Mucosa of rectum (tissue), 2 donors: ENCODE results near the gene SORCS3.

ENCODE experiments used
- H3K27ac ChIP-seq, 2 donors: one replicate each; pipeline ENCODE4 v1.7.0; 2013; ENCODE audit warnings: inconsistent platforms in 2 of 2, low read depth in 2 of 2, low read length in 2 of 2
- H3K27me3 ChIP-seq, 2 donors: one replicate each; pipeline ENCODE4 v1.7.0; 2013; ENCODE audit warnings: low read length in 2 of 2; ENCODE audit not compliant: control insufficient read depth in 2 of 2, insufficient read depth in 2 of 2
- H3K36me3 ChIP-seq, 2 donors: one replicate each; pipeline ENCODE4 v1.7.0; 2013; ENCODE audit warnings: low read length in 2 of 2; ENCODE audit not compliant: control insufficient read depth in 2 of 2, insufficient read depth in 2 of 2
- H3K4me1 ChIP-seq, 2 donors: one replicate each; pipeline ENCODE4 v1.7.0; 2013; ENCODE audit warnings: low read length in 2 of 2, mild to moderate bottlenecking in 1 of 2; ENCODE audit not compliant: control insufficient read depth in 2 of 2, insufficient read depth in 2 of 2
- H3K4me3 ChIP-seq, 2 donors: one replicate each; pipeline ENCODE4 v1.7.0; 2013; ENCODE audit warnings: low read length in 2 of 2
- H3K9ac ChIP-seq, 2 donors: one replicate each; pipeline ENCODE4 v1.7.0; 2013; ENCODE audit warnings: low read length in 2 of 2, low read depth in 1 of 2, mild to moderate bottlenecking in 1 of 2
- H3K9me3 ChIP-seq, 2 donors: one replicate each; pipeline ENCODE4 v1.7.0; 2013; ENCODE audit warnings: low read length in 2 of 2; ENCODE audit not compliant: control insufficient read depth in 2 of 2
- donor health status: healthy.
- donor health status: Normal muscosa, but diverticular disease.

Gene SORCS3

DNA sequence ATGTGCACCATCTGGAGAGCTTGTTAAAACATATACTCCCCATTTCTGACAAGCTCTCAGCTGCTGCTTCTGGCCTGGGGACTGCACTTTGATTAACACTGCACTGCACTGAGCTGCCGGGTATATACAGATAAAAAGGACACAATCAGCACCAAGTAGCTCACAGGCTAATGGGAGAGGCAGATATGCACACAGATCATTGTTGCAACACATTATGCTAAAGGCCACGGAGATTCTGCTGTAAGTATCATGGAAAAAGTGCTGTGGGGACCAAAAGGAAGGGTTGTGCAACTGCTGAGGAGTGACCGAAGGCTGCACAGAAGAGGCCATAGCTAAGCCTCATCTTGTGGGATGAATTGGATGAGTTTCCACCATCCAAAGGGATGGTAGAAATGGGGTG is 455.2 kb downstream of the SORCS3 start:
- Histone ChIP-seq H3K9me3 (no peaks in the 10 kb centered on the region), H3K4me1 (no peaks in the 10 kb centered on the region), H3K27me3 (no peaks in the 10 kb centered on the region), H3K4me3 (no peak overlapping the region), H3K36me3 (no peaks in the 10 kb centered on the region), H3K27ac (no peak overlapping the region), H3K9ac (no peak overlapping the region)

- Histone ChIP-seq H3K4me1 (no peaks in the 10 kb centered on the region), H3K4me3 (no peak overlapping the region), H3K9ac (no peak overlapping the region), H3K27me3 (no peaks in the 10 kb centered on the region), H3K27ac (no peak overlapping the region), H3K36me3 (no peaks in the 10 kb centered on the region), H3K9me3 (no peaks in the 10 kb centered on the region)
Measured at GRCh38 chr10:105102977-105103376, 461.9 kb downstream of the SORCS3 start.

GRCh38 chr10:105104297-105104696 is 463.2 kb downstream of the SORCS3 start:
- H3K9ac ChIP-seq = no peak overlapping the region
- no peak overlapping the region for H3K4me3 ChIP-seq
- H3K9me3 ChIP-seq = no peaks in the 10 kb centered on the region

DNA sequence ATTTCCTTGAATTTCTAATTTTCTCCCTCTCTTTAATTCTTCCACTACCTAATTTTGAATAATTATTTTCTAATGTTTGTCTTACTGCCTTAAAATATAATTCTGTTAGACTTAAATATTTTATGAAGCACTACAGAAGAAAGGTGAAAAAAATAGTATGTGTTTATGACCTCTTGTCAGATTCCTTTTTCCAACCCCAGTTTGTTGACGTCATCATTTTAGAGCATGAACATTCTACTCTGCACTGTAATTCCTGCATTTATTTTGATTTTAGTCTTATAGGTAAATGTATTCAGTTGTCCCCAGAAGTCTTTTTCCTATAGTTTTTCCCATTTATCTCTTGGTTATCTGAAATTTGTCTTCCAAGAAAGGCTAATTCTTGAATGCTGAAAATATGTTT is 468.1 kb downstream of the SORCS3 start:
- Histone ChIP-seq H3K27ac (no peak overlapping the region), H3K4me3 (no peak overlapping the region), H3K27me3 (no peaks in the 10 kb centered on the region), H3K36me3 (no peaks in the 10 kb centered on the region), H3K9ac (no peak overlapping the region), H3K9me3 (no peaks in the 10 kb centered on the region), H3K4me1 (no peaks in the 10 kb centered on the region)

More at GRCh38 chr10:105104297-105104696, 463.2 kb downstream of the SORCS3 start:
- Histone ChIP-seq H3K36me3 (no peaks in the 10 kb centered on the region), H3K4me1 (no peaks in the 10 kb centered on the region), H3K27ac (no peak overlapping the region), H3K27me3 (no peaks in the 10 kb centered on the region)

GRCh38 chr10:105112862-105113261 is 471.8 kb downstream of the SORCS3 start:
- Histone ChIP-seq H3K9ac (no peak overlapping the region), H3K27ac (no peak overlapping the region), H3K27me3 (no peaks in the 10 kb centered on the region), H3K4me3 (no peak overlapping the region), H3K4me1 (no peaks in the 10 kb centered on the region), H3K36me3 (no peaks in the 10 kb centered on the region), H3K9me3 (no peaks in the 10 kb centered on the region)

- Histone ChIP-seq H3K4me1 (no peaks in the 10 kb centered on the region), H3K4me3 (no peak overlapping the region), H3K9ac (no peak overlapping the region), H3K9me3 (no peaks in the 10 kb centered on the region), H3K27ac (no peak overlapping the region), H3K36me3 (no peaks in the 10 kb centered on the region), H3K27me3 (no peaks in the 10 kb centered on the region)
Measured at GRCh38 chr10:105113666-105114065, 472.6 kb downstream of the SORCS3 start.

DNA sequence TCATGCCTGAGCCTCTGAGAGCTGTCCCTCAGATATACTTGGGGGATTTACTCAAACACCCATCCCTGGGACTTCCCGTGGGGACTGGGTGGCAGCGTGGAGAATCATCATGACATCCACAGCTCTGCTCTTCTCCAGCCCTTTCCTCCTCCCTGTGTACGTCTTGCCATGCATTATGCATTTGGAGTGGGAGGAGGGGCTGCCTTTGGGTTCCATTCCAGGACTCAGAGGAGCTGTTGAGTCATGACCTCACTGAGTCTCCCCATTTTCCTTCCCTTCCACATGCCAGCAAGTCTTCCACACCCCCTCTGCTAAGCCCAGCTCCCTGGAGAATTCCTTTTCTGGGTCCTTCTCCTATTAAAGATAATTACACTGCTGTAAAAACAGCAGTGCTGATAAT is 480.7 kb downstream of the SORCS3 start:
- Histone ChIP-seq H3K4me1 (no peaks in the 10 kb centered on the region), H3K27ac (no peak overlapping the region), H3K27me3 (no peaks in the 10 kb centered on the region), H3K9me3 (no peaks in the 10 kb centered on the region), H3K36me3 (no peaks in the 10 kb centered on the region), H3K4me3 (no peak overlapping the region), H3K9ac (no peak overlapping the region)

DNA sequence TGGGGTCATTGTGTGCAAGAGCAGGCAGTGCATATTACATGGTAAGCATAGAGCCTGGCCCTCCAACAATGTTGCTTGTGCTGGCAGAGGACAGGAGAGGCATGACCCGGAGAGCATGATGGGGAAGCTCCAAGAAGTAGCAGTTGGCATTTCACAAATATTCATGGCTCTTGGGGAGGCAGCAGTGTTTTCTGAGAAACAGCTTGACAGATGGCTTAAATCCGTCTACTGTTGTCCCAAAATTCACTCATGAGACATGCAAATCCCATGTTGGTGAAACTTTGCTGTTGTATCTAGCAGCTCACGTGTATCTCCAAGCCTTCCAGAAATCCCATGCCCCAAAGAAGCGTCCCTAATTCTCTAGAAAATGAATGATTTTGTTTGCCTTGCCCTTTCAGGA is 487.0 kb downstream of the SORCS3 start:
- no peaks in the 10 kb centered on the region for H3K36me3 ChIP-seq
- H3K27me3 ChIP-seq = no peaks in the 10 kb centered on the region

GRCh38 chr10:105138358-105138757 is 497.3 kb downstream of the SORCS3 start:
- H3K27ac ChIP-seq = no peak overlapping the region
- no peaks in the 10 kb centered on the region for H3K9me3 ChIP-seq
- H3K27me3 ChIP-seq = no peaks in the 10 kb centered on the region
- no peaks in the 10 kb centered on the region for H3K4me1 ChIP-seq
- H3K4me3 ChIP-seq = no peak overlapping the region
- H3K36me3 ChIP-seq = no peaks in the 10 kb centered on the region
- H3K9ac ChIP-seq = no peak overlapping the region

More for the DNA sequence above, 487.0 kb downstream of the SORCS3 start:
- Histone ChIP-seq H3K9me3 (no peaks in the 10 kb centered on the region), H3K4me1 (no peaks in the 10 kb centered on the region), H3K27ac (no peak overlapping the region), H3K9ac (no peak overlapping the region), H3K4me3 (no peak overlapping the region)

- Histone ChIP-seq H3K9ac (no peak overlapping the region), H3K27ac (no peak overlapping the region), H3K4me1 (no peaks in the 10 kb centered on the region), H3K36me3 (no peaks in the 10 kb centered on the region), H3K4me3 (no peak overlapping the region), H3K27me3 (no peaks in the 10 kb centered on the region), H3K9me3 (no peaks in the 10 kb centered on the region)
Measured at GRCh38 chr10:105139363-105139896, 498.3 kb downstream of the SORCS3 start.

DNA sequence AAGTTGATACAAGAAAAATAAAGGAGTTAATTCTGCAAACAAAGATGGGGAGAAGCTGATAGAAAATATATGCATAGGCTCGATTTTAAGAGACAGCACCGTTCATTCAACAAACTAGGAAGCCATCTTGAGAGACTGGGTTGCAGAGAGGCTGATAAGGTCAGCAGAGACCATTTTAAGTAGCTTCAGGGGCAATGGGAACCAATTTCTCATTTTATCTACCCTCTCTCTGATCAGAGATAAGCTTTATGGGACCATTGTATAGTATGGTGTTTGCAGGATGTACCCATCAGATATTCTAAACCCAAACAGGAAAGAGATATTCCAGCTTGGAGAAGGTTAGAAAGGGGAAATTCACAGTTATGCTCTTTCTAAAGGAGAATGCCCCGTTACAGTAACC is 499.5 kb downstream of the SORCS3 start:
- H3K4me1 ChIP-seq = no peaks in the 10 kb centered on the region
- H3K9ac ChIP-seq = no peak overlapping the region
- no peak overlapping the region for H3K27ac ChIP-seq
- no peaks in the 10 kb centered on the region for H3K27me3 ChIP-seq
- no peaks in the 10 kb centered on the region for H3K36me3 ChIP-seq
- no peak overlapping the region for H3K4me3 ChIP-seq
- H3K9me3 ChIP-seq = no peaks in the 10 kb centered on the region
